ENCODE data around the gene POTEJ.
"Not testable (repeated sequence)": the region's sequence is repeated elsewhere in the genome, so short reads cannot be mapped to it uniquely, and the experiment has no call there.

POTEJ gene

GRCh38 chr2:130601648-130602302 lies 9.5 kb upstream of the POTEJ start:
- not testable (repeated sequence) for DNase-seq (ENCODE audit: low spot score)

GRCh38 chr2:130608276-130609001 lies 2.8 kb upstream of the POTEJ start:
- DNase-seq (ENCODE audit: low spot score), result not testable (repeated sequence)

- not testable (repeated sequence) for DNase-seq (ENCODE audit: low spot score)
Measured at GRCh38 chr2:130609002-130609920, 2.0 kb upstream of the POTEJ start.

GRCh38 chr2:130610486-130610885 lies 754 bp upstream of the POTEJ start:
- not testable (repeated sequence) for DNase-seq (ENCODE audit: low spot score)

- not testable (repeated sequence) for DNase-seq (ENCODE audit: low spot score)
Measured at GRCh38 chr2:130628784-130629475, 17.7 kb downstream of the POTEJ start.

GRCh38 chr2:130638973-130639372 lies 27.7 kb downstream of the POTEJ start:
- DNase-seq (ENCODE audit: low spot score), result not testable (repeated sequence)

- DNase-seq (ENCODE audit: low spot score), result not testable (repeated sequence)
Measured at GRCh38 chr2:130641688-130642087, 30.4 kb downstream of the POTEJ start.

- not testable (repeated sequence) for DNase-seq (ENCODE audit: low spot score)
Measured at GRCh38 chr2:130649285-130649684, 38.0 kb downstream of the POTEJ start.

- not testable (repeated sequence) for DNase-seq (ENCODE audit: low spot score)
Measured at GRCh38 chr2:130664506-130664905, 53.3 kb downstream of the POTEJ start.

GRCh38 chr2:130665596-130665995 lies 54.4 kb downstream of the POTEJ start:
- not testable (repeated sequence) for DNase-seq (ENCODE audit: low spot score)

GRCh38 chr2:130667516-130667915 lies 56.3 kb downstream of the POTEJ start:
- not testable (repeated sequence) for DNase-seq (ENCODE audit: low spot score)

GRCh38 chr2:130670026-130670745 lies 58.9 kb downstream of the POTEJ start:
- not testable (repeated sequence) for DNase-seq (ENCODE audit: low spot score)

GRCh38 chr2:130692041-130692770 lies 81.0 kb downstream of the POTEJ start:
- DNase-seq (ENCODE audit: low spot score), result not testable (repeated sequence)

- not testable (repeated sequence) for DNase-seq (ENCODE audit: low spot score)
Measured at GRCh38 chr2:130693474-130693873, 82.2 kb downstream of the POTEJ start.

- not testable (repeated sequence) for DNase-seq (ENCODE audit: low spot score)
Measured at GRCh38 chr2:130703250-130703649, 92.0 kb downstream of the POTEJ start.
